HepG2 (cell line): ENCODE data around the gene PARK7. TPM values are rescaled to one million over a fixed set of nuclear protein-coding genes. Genes with fewer than 3 reads are reported as not detected.

ENCODE experiments used
- ETV5 ChIP-seq: IDR thresholded peaks from 2 replicates; pipeline ENCODE4 v1.6.1; 2018; ENCODE audit warnings: missing biosample characterization, missing genetic modification reagents, inconsistent platforms, borderline replicate concordance
- HMG20A ChIP-seq: IDR thresholded peaks from 2 replicates; pipeline ENCODE4 v1.6.1; 2016; ENCODE audit warnings: borderline replicate concordance
- KLF9 ChIP-seq: IDR thresholded peaks from 2 replicates; pipeline ENCODE4 v1.6.1; 2016; ENCODE audit warnings: low read depth
- NCOA2 ChIP-seq: sonication (generic); formaldehyde crosslinking; IDR thresholded peaks from 2 replicates; pipeline ENCODE4 v1.8.0; 2022; ENCODE audit warnings: inconsistent platforms
- PHF8 ChIP-seq: sonication (generic); formaldehyde crosslinking; IDR thresholded peaks from 2 replicates; pipeline ENCODE4 v1.5.0; 2020; ENCODE audit warnings: missing genetic modification reagents
- SP140L ChIP-seq: sonication (generic); formaldehyde crosslinking; IDR thresholded peaks from 2 replicates; pipeline ENCODE4 v1.4.0; 2020; ENCODE audit warnings: missing genetic modification reagents, borderline replicate concordance
- WIZ ChIP-seq: sonication (generic); formaldehyde crosslinking; IDR thresholded peaks from 2 replicates; pipeline ENCODE4 v1.5.1; 2020; ENCODE audit warnings: mild to moderate bottlenecking, missing genetic modification reagents
- ZFP90 ChIP-seq: sonication (generic); formaldehyde crosslinking; IDR thresholded peaks from 2 replicates; pipeline ENCODE4 v1.8.0; 2022; ENCODE audit warnings: missing genetic modification reagents, mild to moderate bottlenecking, inconsistent platforms, borderline replicate concordance
- ZMYM2 ChIP-seq: sonication (generic); formaldehyde crosslinking; IDR thresholded peaks from 2 replicates; pipeline ENCODE4 v1.8.0; 2022; ENCODE audit warnings: mild to moderate bottlenecking, missing genetic modification reagents
- ZNF256 ChIP-seq: sonication (generic); formaldehyde crosslinking; conservative IDR thresholded peaks from 2 replicates; pipeline ENCODE4 v1.4.0; 2020; ENCODE audit warnings: missing genetic modification reagents
- ZNF30 ChIP-seq: sonication (generic); formaldehyde crosslinking; IDR thresholded peaks from 2 replicates; pipeline ENCODE4 v1.5.0; 2020; ENCODE audit warnings: mild to moderate bottlenecking, missing genetic modification reagents
- ZNF333 ChIP-seq: sonication (generic); formaldehyde crosslinking; IDR thresholded peaks from 2 replicates; pipeline ENCODE4 v1.4.0; 2020; ENCODE audit warnings: mild to moderate bottlenecking, missing genetic modification reagents, borderline replicate concordance
- ZNF572 ChIP-seq: sonication (generic); formaldehyde crosslinking; IDR thresholded peaks from 2 replicates; pipeline ENCODE4 v1.5.1; 2020; ENCODE audit warnings: mild to moderate bottlenecking, missing genetic modification reagents
- polyA plus RNA-seq, 8 experiments: library from polyadenylated mRNA; depleted of rRNA in 3 of 8; stranded (reverse) in 7 of 8; unstranded in 1 of 8; fragments of >200 nt; fragmentation: Illumina TruSeq in 4 of 8; extraction: Trizol in 4 of 8; gene quantifications; 2 replicates each; pipeline versions ENCODE4 v1.2.1 to v1.2.3, GENCODE V29; 2011 to 2016; ENCODE audit warnings: low read depth in 4 of 8, missing spikeins in 1 of 8, mixed read lengths in 1 of 8; ENCODE audit not compliant: insufficient read depth in 1 of 8
- total RNA-seq, 5 experiments: library from RNA; depleted of rRNA; stranded (reverse); fragments of >200 nt; fragmentation: Illumina TruSeq; extraction: Trizol; gene quantifications; 2 replicates each; pipeline ENCODE4 v1.2.3, GENCODE V29; 2016; ENCODE audit warnings: low read depth in 1 of 5
- TF ChIP-seq, protein P1 (sequence below): sonication (generic); formaldehyde crosslinking; IDR thresholded peaks from 2 replicates; pipeline ENCODE4 v1.8.0; 2023; ENCODE audit warnings: mild to moderate bottlenecking, missing genetic modification reagents
- TF ChIP-seq, protein P2 (sequence below): sonication (generic); formaldehyde crosslinking; IDR thresholded peaks from 2 replicates; pipeline ENCODE4 v1.5.0; 2020; ENCODE audit warnings: missing genetic modification reagents
- TF ChIP-seq, protein P3 (sequence below): IDR thresholded peaks from 2 replicates; pipeline ENCODE4 v1.6.1; 2016; ENCODE audit warnings: missing compliant biosample characterization, missing genetic modification reagents, borderline replicate concordance
- TF ChIP-seq, protein P4 (sequence below): sonication (generic); formaldehyde crosslinking; IDR thresholded peaks from 2 replicates; pipeline ENCODE4 v1.8.0; 2022; ENCODE audit warnings: missing genetic modification reagents, low read depth, mild to moderate bottlenecking, borderline replicate concordance
- TF ChIP-seq, protein P5 (sequence below): sonication (generic); formaldehyde crosslinking; IDR thresholded peaks from 2 replicates; pipeline ENCODE4 v1.4.0; 2020; ENCODE audit warnings: mild to moderate bottlenecking, missing genetic modification reagents
- TF ChIP-seq, protein P6 (sequence below): sonication (generic); formaldehyde crosslinking; conservative IDR thresholded peaks from 2 replicates; pipeline ENCODE4 v1.4.0; 2020; ENCODE audit warnings: mild to moderate bottlenecking, missing genetic modification reagents, moderate library complexity

Gene PARK7
- total and polyA plus RNA-seq, 2 of the 13 experiments (the other 11 are each of a cell fraction or from before 2014, with no cell fraction given) = 212 to 296 TPM

DNA sequence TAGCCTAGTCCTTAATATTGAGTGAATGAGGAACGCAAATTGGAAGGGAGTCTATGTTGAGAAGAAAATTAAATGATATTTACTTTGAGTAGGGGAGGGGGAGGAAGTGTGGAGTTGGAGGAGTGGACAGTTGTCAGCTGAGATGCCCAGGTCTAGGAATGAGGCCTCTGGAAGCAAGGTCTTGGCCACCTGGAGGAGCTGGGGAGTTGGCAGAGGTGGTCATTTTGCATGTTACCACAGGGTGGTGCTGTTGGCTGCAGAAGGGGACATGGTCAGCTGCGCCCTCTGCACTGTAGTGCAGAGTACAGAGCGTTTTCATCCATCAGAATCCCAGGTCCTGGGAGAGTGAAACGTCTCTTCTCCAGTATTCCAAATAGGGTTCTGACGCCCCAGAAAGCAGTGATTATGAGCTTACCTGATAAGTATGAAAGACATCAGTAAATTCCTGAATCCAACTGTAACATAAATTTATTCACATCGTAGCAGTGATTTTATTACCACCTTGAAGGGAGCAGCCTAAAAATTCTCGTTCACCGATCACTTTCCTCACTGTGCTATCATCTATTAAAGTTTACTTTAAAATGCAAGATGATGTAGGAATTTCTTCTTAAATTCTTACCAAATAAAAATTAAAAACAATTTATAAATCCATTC lies 13.8 kb downstream of the PARK7 start (continued):
- TF ChIP-seq, protein P1, sequence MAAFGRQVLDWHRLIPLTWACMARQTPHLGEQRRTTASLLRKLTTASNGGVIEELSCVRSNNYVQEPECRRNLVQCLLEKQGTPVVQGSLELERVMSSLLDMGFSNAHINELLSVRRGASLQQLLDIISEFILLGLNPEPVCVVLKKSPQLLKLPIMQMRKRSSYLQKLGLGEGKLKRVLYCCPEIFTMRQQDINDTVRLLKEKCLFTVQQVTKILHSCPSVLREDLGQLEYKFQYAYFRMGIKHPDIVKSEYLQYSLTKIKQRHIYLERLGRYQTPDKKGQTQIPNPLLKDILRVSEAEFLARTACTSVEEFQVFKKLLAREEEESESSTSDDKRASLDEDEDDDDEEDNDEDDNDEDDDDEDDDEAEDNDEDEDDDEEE (CRISPR knock-in tag) = no peak
- no peak for TF ChIP-seq ZNF30 (CRISPR knock-in tag)
- TF ChIP-seq SP140L = no peak
- no peak for TF ChIP-seq ZNF572
- TF ChIP-seq ZFP90 (CRISPR knock-in tag) = no peak
- TF ChIP-seq WIZ (CRISPR knock-in tag) = no peak
- peak; percentile 49; the same call in 1 of the 2 replicates for TF ChIP-seq ETV5 (CRISPR knock-in tag)
- peak; percentile 41; the same call in 1 of the 2 replicates for TF ChIP-seq NCOA2
- TF ChIP-seq ZMYM2 (CRISPR knock-in tag) = no peak
- TF ChIP-seq, protein P2, sequence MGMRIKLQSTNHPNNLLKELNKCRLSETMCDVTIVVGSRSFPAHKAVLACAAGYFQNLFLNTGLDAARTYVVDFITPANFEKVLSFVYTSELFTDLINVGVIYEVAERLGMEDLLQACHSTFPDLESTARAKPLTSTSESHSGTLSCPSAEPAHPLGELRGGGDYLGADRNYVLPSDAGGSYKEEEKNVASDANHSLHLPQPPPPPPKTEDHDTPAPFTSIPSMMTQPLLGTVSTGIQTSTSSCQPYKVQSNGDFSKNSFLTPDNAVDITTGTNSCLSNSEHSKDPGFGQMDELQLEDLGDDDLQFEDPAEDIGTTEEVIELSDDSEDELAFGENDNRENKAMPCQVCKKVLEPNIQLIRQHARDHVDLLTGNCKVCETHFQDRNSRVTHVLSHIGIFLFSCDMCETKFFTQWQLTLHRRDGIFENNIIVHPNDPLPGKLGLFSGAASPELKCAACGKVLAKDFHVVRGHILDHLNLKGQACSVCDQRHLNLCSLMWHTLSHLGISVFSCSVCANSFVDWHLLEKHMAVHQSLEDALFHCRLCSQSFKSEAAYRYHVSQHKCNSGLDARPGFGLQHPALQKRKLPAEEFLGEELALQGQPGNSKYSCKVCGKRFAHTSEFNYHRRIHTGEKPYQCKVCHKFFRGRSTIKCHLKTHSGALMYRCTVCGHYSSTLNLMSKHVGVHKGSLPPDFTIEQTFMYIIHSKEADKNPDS (CRISPR knock-in tag) = no peak
- TF ChIP-seq, protein P3, sequence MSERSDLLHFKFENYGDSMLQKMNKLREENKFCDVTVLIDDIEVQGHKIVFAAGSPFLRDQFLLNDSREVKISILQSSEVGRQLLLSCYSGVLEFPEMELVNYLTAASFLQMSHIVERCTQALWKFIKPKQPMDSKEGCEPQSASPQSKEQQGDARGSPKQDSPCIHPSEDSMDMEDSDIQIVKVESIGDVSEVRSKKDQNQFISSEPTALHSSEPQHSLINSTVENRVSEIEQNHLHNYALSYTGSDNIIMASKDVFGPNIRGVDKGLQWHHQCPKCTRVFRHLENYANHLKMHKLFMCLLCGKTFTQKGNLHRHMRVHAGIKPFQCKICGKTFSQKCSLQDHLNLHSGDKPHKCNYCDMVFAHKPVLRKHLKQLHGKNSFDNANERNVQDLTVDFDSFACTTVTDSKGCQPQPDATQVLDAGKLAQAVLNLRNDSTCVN (CRISPR knock-in tag) = peak; percentile 45; the same call in 1 of the 2 replicates
- no peak for TF ChIP-seq ZNF333 (CRISPR knock-in tag)
- no peak for TF ChIP-seq PHF8 (CRISPR knock-in tag)
- TF ChIP-seq ZNF256 (CRISPR knock-in tag) = no peak
- TF ChIP-seq, protein P4, sequence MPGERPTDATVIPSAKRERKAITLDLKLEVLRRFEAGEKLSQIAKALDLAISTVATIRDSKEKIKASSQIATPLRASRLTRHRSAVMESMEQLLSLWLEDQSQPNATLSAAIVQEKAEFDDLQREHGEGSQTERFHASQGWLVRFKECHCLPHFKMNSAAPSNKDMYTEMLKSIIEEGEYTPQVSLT (CRISPR knock-in tag) = no peak
- TF ChIP-seq HMG20A (CRISPR knock-in tag) = no peak
- TF ChIP-seq, protein P5, sequence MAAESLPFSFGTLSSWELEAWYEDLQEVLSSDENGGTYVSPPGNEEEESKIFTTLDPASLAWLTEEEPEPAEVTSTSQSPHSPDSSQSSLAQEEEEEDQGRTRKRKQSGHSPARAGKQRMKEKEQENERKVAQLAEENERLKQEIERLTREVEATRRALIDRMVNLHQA (CRISPR knock-in tag) = no peak
- TF ChIP-seq KLF9 (CRISPR knock-in tag) = no peak; the same call in 1 of the 2 replicates
- TF ChIP-seq, protein P6, sequence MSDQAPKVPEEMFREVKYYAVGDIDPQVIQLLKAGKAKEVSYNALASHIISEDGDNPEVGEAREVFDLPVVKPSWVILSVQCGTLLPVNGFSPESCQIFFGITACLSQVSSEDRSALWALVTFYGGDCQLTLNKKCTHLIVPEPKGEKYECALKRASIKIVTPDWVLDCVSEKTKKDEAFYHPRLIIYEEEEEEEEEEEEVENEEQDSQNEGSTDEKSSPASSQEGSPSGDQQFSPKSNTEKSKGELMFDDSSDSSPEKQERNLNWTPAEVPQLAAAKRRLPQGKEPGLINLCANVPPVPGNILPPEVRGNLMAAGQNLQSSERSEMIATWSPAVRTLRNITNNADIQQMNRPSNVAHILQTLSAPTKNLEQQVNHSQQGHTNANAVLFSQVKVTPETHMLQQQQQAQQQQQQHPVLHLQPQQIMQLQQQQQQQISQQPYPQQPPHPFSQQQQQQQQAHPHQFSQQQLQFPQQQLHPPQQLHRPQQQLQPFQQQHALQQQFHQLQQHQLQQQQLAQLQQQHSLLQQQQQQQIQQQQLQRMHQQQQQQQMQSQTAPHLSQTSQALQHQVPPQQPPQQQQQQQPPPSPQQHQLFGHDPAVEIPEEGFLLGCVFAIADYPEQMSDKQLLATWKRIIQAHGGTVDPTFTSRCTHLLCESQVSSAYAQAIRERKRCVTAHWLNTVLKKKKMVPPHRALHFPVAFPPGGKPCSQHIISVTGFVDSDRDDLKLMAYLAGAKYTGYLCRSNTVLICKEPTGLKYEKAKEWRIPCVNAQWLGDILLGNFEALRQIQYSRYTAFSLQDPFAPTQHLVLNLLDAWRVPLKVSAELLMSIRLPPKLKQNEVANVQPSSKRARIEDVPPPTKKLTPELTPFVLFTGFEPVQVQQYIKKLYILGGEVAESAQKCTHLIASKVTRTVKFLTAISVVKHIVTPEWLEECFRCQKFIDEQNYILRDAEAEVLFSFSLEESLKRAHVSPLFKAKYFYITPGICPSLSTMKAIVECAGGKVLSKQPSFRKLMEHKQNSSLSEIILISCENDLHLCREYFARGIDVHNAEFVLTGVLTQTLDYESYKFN (CRISPR knock-in tag) = 0 out of 2 replicates have a peak, but pooled peaks have one; percentile 41
